Esophagus squamous epithelium (tissue), 4 donors: ENCODE measurements around the gene MT1X.

Source experiments
- CTCF ChIP-seq, 6 experiments: fragments of 450-650 bp in 4 of 6; fragments of 200-600 bp in 2 of 6; sonication (generic) in 2 of 6; IDR thresholded peaks; one replicate each; pipeline ENCODE4 v1.5.1; 2016 to 2019; ENCODE audit warnings: antibody characterized with exemption in 6 of 6, mild to moderate bottlenecking in 4 of 6, moderate library complexity in 4 of 6
- POLR2A ChIP-seq, 4 donors: fragments of 450-650 bp; IDR thresholded peaks; one replicate each; pipeline ENCODE4 v1.6.1; 2017; ENCODE audit warnings: antibody characterized with exemption in 4 of 4, mild to moderate bottlenecking in 4 of 4, moderate library complexity in 3 of 4

- no peak for TF ChIP-seq CTCF (IDR thresholded peaks at IDR 0.05)
- TF ChIP-seq POLR2A (IDR thresholded peaks at IDR 0.05): no peak
Measured at GRCh38 chr16:56653218-56653617, 29.1 kb upstream of the MT1X start.
